Esophagus muscularis mucosa (tissue), 4 donors: Measurements from ENCODE around the gene BAX. TPM values are rescaled to one million over a fixed set of nuclear protein-coding genes. Genes with fewer than 3 reads are reported as not detected.
A peak's percentile ranks its signal among the peaks of the same experiment; 100 is the strongest.

Source experiments
- DNase-seq: peaks from one replicate; pipeline ENCODE4 v3.0.0-alpha.2; 2017; ENCODE audit errors: extremely low spot score
- H3K27ac ChIP-seq, 4 donors: fragments of 200-600 bp; sonication (generic); replicated peaks in 1 of 4; 1 replicate in 3 of 4; 2 replicates in 1 of 4; pipeline ENCODE4 v1.5.1; 2016 to 2019; ENCODE audit warnings: mild to moderate bottlenecking in 1 of 4
- H3K27me3 ChIP-seq, 4 donors: fragments of 200-600 bp; sonication (generic); one replicate each; pipeline versions ENCODE4 v1.5.1 to v1.6.0; 2016 to 2019
- H3K36me3 ChIP-seq, 4 donors: fragments of 200-600 bp; sonication (generic); one replicate each; pipeline ENCODE4 v1.5.1; 2016 to 2019
- H3K4me1 ChIP-seq, 4 donors: fragments of 200-600 bp; sonication (generic); one replicate each; pipeline ENCODE4 v1.5.1; 2016 to 2019
- H3K4me3 ChIP-seq, 4 donors: fragments of 200-600 bp; sonication (generic); 1 replicate in 2 of 4; 2 replicates in 2 of 4; pipeline ENCODE4 v1.5.1; 2016 to 2019; ENCODE audit warnings: mild to moderate bottlenecking in 4 of 4, moderate library complexity in 1 of 4
- H3K9me3 ChIP-seq, 4 donors: fragments of 200-600 bp; sonication (generic); 1 replicate in 3 of 4; 2 replicates in 1 of 4; pipeline ENCODE4 v1.5.1; 2016 to 2019
- EP300 ChIP-seq: sonication (generic); formaldehyde crosslinking; IDR thresholded peaks from one replicate; pipeline ENCODE4 v1.6.1; 2017; ENCODE audit warnings: antibody characterized with exemption
- POLR2A ChIP-seq: fragments of 450-650 bp; IDR thresholded peaks from one replicate; pipeline ENCODE4 v1.6.1; 2017; ENCODE audit warnings: antibody characterized with exemption, moderate library complexity, mild to moderate bottlenecking, low read depth
- POLR2AphosphoS5 ChIP-seq, 2 donors: sonication (generic); formaldehyde crosslinking; IDR thresholded peaks; one replicate each; pipeline ENCODE4 v1.6.1; 2017; ENCODE audit warnings: antibody characterized with exemption in 2 of 2
- WGBS: methylation state at CpG from one replicate; pipeline ENCODE4 v1.1.5; 2018; 5-methylcytosine and 5-hydroxymethylcytosine counted together
- intact Hi-C: fragments of 100-400 bp; cut with DNase I; formaldehyde crosslinking; loops from one replicate; pipeline ENCODE4 v1.15.1; 2023
- total RNA-seq, 4 donors: library from RNA; depleted of rRNA; stranded (reverse); fragments of >200 nt; gene quantifications; one replicate each; pipeline versions ENCODE4 v1.1.0 to v1.2.1, GENCODE V29; 2016
- TF ChIP-seq, protein P1 (sequence below), 3 experiments: fragments of 200-600 bp in 2 of 3; fragments of 450-650 bp in 1 of 3; sonication (generic) in 2 of 3; IDR thresholded peaks; one replicate each; pipeline ENCODE4 v1.5.1; 2017 to 2019; ENCODE audit warnings: antibody characterized with exemption in 3 of 3, mild to moderate bottlenecking in 2 of 3, moderate library complexity in 1 of 3

BAX gene
- total RNA-seq, 4 donors from 2014 or later, result 39.0 to 50.4 (median 42.3) TPM

DNA sequence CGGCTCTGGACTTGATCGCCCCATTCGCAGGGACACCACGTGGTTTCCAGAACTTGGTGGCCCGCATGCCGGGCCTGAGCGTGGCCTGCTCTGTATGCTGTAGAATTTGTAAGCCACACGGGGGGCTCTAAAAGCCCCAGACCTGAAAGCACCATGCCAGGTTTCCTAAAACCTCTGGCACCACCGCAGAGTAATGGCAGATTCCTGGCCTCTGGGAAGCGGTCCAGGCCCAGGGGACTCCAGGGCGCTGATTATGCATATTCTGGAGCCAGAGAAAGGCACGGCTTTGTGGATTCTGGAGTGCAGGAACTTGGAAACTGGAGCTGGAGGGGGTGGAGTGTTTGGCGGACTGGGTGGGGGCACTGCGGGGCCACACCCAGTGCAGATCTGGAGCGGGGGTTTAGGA is 14.1 kb downstream of the BAX start:
- peak overlapping the region in 3 of 4 donors; percentile 17 to 93 (median 93) for H3K27ac ChIP-seq

DNA sequence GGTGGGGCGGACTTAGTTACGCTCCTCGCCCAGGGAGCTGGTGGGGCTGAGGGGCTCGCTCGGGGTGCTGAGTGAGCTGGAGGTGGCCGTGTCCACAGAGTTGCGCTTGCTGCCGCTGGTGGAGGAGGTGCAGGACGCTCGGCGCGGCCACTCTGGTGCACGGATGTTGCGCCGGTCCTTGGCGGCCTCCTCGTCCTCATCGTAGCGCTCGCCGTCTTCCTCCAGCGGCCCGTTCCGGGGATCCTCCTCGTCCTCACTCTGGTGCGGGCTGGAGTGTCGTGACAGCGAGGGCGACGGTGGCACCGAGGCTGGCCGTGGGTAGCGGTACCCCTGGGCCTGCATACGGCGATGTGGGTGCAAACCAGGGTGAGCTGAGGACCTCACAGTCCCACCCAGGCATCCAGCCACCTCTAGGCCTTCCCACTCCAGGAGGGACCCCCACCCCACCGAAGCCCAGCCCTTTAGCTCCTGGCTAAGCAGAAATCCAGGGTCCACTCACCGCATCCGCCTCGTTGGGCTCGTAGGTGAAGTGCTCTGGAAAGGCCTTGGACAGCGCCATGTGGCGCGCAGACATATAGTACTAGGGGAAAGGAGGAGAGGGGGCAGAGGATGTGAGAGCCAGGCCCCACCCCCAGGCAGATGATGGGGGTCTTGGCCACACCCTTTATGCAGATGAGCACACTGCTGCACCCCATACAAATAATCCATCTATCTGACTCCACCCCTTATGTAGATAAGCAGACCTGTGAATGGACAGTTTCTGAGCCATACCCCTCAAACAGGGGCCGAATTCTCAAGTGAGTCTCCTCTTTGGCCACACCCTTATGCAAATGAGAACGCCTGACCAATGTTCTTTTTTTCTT is 14.8 kb downstream of the BAX start:
- H3K36me3 ChIP-seq, result peaks cover 31 to 88% (median 77%) of the 10 kb centered on the region in 4 donors
- H3K27ac ChIP-seq, result peak overlapping the region in 2 of 4 donors; percentile 93
- intact Hi-C loops, result loop anchor here (5.0 kb wide), 2 partner anchors 97 to 182 kb away; partner anchors contain the start of gene PPP1R15A

More for the DNA sequence above, 14.1 kb downstream of the BAX start:
- DNase-seq, result no peak
- TF ChIP-seq, protein P1, sequence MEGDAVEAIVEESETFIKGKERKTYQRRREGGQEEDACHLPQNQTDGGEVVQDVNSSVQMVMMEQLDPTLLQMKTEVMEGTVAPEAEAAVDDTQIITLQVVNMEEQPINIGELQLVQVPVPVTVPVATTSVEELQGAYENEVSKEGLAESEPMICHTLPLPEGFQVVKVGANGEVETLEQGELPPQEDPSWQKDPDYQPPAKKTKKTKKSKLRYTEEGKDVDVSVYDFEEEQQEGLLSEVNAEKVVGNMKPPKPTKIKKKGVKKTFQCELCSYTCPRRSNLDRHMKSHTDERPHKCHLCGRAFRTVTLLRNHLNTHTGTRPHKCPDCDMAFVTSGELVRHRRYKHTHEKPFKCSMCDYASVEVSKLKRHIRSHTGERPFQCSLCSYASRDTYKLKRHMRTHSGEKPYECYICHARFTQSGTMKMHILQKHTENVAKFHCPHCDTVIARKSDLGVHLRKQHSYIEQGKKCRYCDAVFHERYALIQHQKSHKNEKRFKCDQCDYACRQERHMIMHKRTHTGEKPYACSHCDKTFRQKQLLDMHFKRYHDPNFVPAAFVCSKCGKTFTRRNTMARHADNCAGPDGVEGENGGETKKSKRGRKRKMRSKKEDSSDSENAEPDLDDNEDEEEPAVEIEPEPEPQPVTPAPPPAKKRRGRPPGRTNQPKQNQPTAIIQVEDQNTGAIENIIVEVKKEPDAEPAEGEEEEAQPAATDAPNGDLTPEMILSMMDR (IDR thresholded peaks at IDR 0.05), result no peak
- TF ChIP-seq EP300, result no peak
- no peak for TF ChIP-seq POLR2A
- TF ChIP-seq POLR2AphosphoS5 (IDR thresholded peaks at IDR 0.05), result no peak
- Histone ChIP-seq H3K4me1 (peaks cover 41 to 52% (median 49%) of the 10 kb centered on the region in 4 donors), H3K27me3 (no peaks in the 10 kb centered on the region), H3K4me3 (no peak overlapping the region), H3K36me3 (peaks cover 26 to 81% (median 70%) of the 10 kb centered on the region in 4 donors), H3K9me3 (no peaks in the 10 kb centered on the region)
- intact Hi-C loops, result loop anchor here (5.0 kb wide), 1 partner anchor 97 kb away; the partner anchor contains the start of gene PPP1R15A
- 55% methylated on average over 5 of the region's 15 CpGs for WGBS

DNA sequence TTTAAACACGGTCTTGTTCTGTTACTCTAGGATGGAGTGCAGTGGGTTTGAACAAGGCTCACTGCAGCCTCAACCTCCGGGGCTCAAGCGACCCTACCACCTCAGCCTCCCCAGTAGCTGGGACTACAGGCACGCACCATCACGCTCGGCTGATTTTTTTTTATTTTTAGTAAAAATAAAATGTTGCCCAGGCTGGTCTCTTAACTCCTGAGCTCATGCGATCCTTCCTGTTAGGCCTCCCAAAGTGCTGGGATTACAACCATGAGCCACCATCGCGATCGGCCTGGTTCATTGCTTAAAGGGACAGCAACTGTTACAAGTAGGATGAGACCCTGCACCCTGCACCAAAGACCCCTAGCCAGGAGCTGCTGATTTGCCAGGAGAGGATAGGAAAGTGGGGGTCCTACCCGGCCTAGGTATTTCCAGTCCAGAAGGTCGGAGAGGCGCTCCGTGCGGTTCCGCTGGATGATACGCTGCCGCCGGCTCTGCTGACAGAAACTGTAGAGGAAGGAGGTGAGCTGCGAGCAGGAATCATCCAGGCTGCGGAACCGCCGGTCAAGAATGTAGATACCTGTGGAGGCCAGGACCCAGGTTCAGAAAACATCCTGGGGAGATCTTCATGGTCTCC is 15.6 kb downstream of the BAX start:
- WGBS, result 85% methylated on average over 23 of the region's 23 CpGs
- H3K27ac ChIP-seq, result peak overlapping the region in 3 of 4 donors; percentile 32 to 61 (median 51)

More for the DNA sequence above, 14.8 kb downstream of the BAX start:
- Histone ChIP-seq H3K27me3 (no peaks in the 10 kb centered on the region), H3K9me3 (no peaks in the 10 kb centered on the region), H3K4me3 (no peak overlapping the region), H3K4me1 (peaks cover 35 to 45% (median 42%) of the 10 kb centered on the region in 4 donors)
- TF ChIP-seq POLR2AphosphoS5 (IDR thresholded peaks at IDR 0.05) (no peak), EP300 (no peak), POLR2A (no peak)
- TF ChIP-seq, protein P1 (IDR thresholded peaks at IDR 0.05), result no peak
- DNase-seq, result no peak
- WGBS, result 94% methylated on average over 39 of the region's 45 CpGs

DNA sequence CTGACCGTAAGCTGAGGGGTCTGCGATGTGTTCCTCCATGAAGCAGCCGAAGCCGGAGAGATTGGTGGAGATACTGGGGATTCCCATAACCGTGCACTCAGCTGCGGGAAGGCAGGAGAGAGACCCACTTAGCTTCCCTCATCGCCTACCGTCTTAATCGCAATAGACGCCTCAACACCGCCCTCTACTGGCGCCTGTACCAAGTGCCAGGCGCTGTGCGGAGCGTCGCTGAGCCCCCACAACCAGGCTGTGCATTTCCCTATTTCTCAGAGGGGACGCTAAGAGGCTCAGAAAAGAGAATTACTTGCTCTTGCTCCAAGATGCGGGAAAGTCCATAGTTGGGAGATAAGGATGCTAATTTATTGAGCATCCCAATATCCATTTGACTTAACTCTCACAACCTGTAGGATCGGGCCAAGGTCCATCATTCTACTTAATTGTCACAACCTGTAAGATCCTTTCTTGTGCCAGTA is 16.3 kb downstream of the BAX start:
- Histone ChIP-seq H3K4me3 (no peak overlapping the region), H3K27ac (peak overlapping the region in 3 of 4 donors; percentile 32 to 61 (median 51)), H3K9me3 (no peaks in the 10 kb centered on the region), H3K36me3 (peaks cover 31 to 95% (median 82%) of the 10 kb centered on the region in 4 donors), H3K4me1 (peaks cover 32 to 41% (median 37%) of the 10 kb centered on the region in 4 donors), H3K27me3 (no peaks in the 10 kb centered on the region)
- WGBS, result 21% methylated on average over 19 of the region's 19 CpGs
- DNase-seq, result no peak
- intact Hi-C loops, result loop anchor here (5.0 kb wide), 1 partner anchor 184 kb away; no protein-coding TSS in a partner anchor
- TF ChIP-seq, protein P1 (IDR thresholded peaks at IDR 0.05), result peak; percentile 85 to 99 (median 95)
- TF ChIP-seq EP300 (no peak), POLR2A (no peak), POLR2AphosphoS5 (IDR thresholded peaks at IDR 0.05) (peak; percentile 59 to 64)

More for the DNA sequence above, 15.6 kb downstream of the BAX start:
- TF ChIP-seq POLR2A, result no peak
- TF ChIP-seq, protein P1 (IDR thresholded peaks at IDR 0.05), result no peak
- peaks cover 31 to 96% (median 82%) of the 10 kb centered on the region in 4 donors for H3K36me3 ChIP-seq
- H3K4me3 ChIP-seq, result no peak overlapping the region
- no peaks in the 10 kb centered on the region for H3K9me3 ChIP-seq
- intact Hi-C loops, result loop anchor here (5.0 kb wide), 1 partner anchor 183 kb away; no protein-coding TSS in a partner anchor
- H3K4me1 ChIP-seq, result peaks cover 32 to 41% (median 38%) of the 10 kb centered on the region in 4 donors
- no peak for DNase-seq
- no peaks in the 10 kb centered on the region for H3K27me3 ChIP-seq
